Measurements from ENCODE around the gene SLC13A2.
"Not testable (repeated sequence)": the region's sequence is repeated elsewhere in the genome, so short reads cannot be mapped to it uniquely, and the experiment has no call there.

The SLC13A2 gene

DNA sequence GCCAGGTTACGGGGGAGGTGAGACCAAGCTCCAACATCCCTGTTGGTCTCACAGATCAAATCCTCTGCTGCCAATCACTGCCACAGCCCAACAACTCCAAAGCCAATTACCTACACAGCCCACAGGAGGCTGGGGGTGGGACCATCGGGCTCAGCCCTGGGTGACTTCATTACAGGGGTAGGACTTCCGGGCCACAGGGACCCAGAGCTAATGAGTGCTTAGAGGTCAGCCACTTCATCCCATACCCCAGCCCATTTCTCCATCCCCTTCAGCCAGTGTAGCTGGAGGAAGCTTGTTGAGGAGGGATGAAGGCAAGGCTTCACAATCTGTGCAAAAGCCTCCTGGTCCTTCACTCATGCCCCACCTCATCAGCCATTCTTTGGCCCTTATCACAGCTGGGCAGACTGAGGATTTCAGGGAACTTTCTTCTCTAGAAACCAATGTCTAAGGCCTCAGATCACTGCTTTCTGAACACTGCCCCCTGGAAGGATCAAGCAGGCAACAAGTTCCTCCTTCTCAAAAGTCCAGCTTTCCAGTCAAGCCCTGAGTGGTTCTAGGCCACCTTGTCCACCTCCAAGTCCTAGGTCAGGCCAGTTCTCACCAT is 38.5 kb downstream of the SLC13A2 start:
- Histone ChIP-seq H3K9ac (ENCODE audit: low read depth, low read length) (no peak overlapping the region), H3K4me3 (ENCODE audit: low read depth, low read length) (no peak overlapping the region), H3K27me3 (ENCODE audit: control insufficient read depth, insufficient read depth, low read length) (peaks cover 5% of the 10 kb centered on the region)

GRCh38 chr17:28513476-28513875 is 40.0 kb downstream of the SLC13A2 start:
- no peaks in the 10 kb centered on the region for H3K4me1 ChIP-seq (ENCODE audit: control insufficient read depth, insufficient read depth, low read length)
- H3K4me3 ChIP-seq (ENCODE audit: low read depth, low read length): no peak overlapping the region
- no peaks in the 10 kb centered on the region for H3K9me3 ChIP-seq (ENCODE audit: control insufficient read depth, insufficient read depth, low read length)
- H3K27me3 ChIP-seq (ENCODE audit: control insufficient read depth, insufficient read depth, low read length): no peaks in the 10 kb centered on the region
- H3K36me3 ChIP-seq (ENCODE audit: control insufficient read depth, insufficient read depth, low read length): no peaks in the 10 kb centered on the region
- no peak overlapping the region for H3K9ac ChIP-seq (ENCODE audit: low read depth, low read length)

More for the DNA sequence above, 38.5 kb downstream of the SLC13A2 start:
- no peaks in the 10 kb centered on the region for H3K36me3 ChIP-seq (ENCODE audit: control insufficient read depth, insufficient read depth, low read length)
- no peaks in the 10 kb centered on the region for H3K9me3 ChIP-seq (ENCODE audit: control insufficient read depth, insufficient read depth, low read length)
- peaks cover 3% of the 10 kb centered on the region for H3K4me1 ChIP-seq (ENCODE audit: control insufficient read depth, insufficient read depth, low read length)

GRCh38 chr17:28514561-28515002 is 41.1 kb downstream of the SLC13A2 start:
- Histone ChIP-seq H3K9me3 (ENCODE audit: control insufficient read depth, insufficient read depth, low read length) (no peaks in the 10 kb centered on the region), H3K4me3 (ENCODE audit: low read depth, low read length) (no peak overlapping the region), H3K36me3 (ENCODE audit: control insufficient read depth, insufficient read depth, low read length) (no peaks in the 10 kb centered on the region), H3K27me3 (ENCODE audit: control insufficient read depth, insufficient read depth, low read length) (no peaks in the 10 kb centered on the region), H3K9ac (ENCODE audit: low read depth, low read length) (no peak overlapping the region), H3K4me1 (ENCODE audit: control insufficient read depth, insufficient read depth, low read length) (no peaks in the 10 kb centered on the region)

- no peak overlapping the region for H3K9ac ChIP-seq (ENCODE audit: low read depth, low read length)
- no peaks in the 10 kb centered on the region for H3K4me1 ChIP-seq (ENCODE audit: control insufficient read depth, insufficient read depth, low read length)
- H3K4me3 ChIP-seq (ENCODE audit: low read depth, low read length): no peak overlapping the region
- no peaks in the 10 kb centered on the region for H3K27me3 ChIP-seq (ENCODE audit: control insufficient read depth, insufficient read depth, low read length)
- H3K36me3 ChIP-seq (ENCODE audit: control insufficient read depth, insufficient read depth, low read length): no peaks in the 10 kb centered on the region
- H3K9me3 ChIP-seq (ENCODE audit: control insufficient read depth, insufficient read depth, low read length): no peaks in the 10 kb centered on the region
These were observed 42.1 kb downstream of the SLC13A2 start for GRCh38 chr17:28515518-28515917.

DNA sequence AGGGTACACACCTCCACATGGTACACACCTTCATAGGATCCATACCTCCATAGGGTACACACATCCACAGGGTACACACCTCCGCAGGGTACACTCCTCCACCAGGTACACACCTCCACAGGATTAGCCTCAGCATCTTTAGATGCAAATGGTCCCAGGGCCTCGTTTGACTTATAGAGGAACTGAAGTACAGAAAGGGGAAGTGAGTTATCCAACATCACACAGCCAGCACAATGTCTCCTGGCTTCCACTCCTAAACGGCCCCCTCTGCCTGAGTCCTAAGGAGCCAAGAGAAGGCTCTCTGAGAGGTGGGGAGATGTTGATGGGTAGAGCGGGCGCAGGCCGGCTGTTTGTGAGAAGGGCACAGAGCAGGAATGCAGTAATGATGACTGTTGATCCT is 44.7 kb downstream of the SLC13A2 start:
- Histone ChIP-seq H3K27me3 (ENCODE audit: control insufficient read depth, insufficient read depth, low read length) (no peaks in the 10 kb centered on the region), H3K9ac (ENCODE audit: low read depth, low read length) (no peak overlapping the region), H3K9me3 (ENCODE audit: control insufficient read depth, insufficient read depth, low read length) (no peaks in the 10 kb centered on the region), H3K4me1 (ENCODE audit: control insufficient read depth, insufficient read depth, low read length) (no peaks in the 10 kb centered on the region), H3K4me3 (ENCODE audit: low read depth, low read length) (no peak overlapping the region), H3K36me3 (ENCODE audit: control insufficient read depth, insufficient read depth, low read length) (no peaks in the 10 kb centered on the region)

- no peaks in the 10 kb centered on the region for H3K36me3 ChIP-seq (ENCODE audit: control insufficient read depth, insufficient read depth, low read length)
- H3K27me3 ChIP-seq (ENCODE audit: control insufficient read depth, insufficient read depth, low read length): no peaks in the 10 kb centered on the region
- no peak overlapping the region for H3K9ac ChIP-seq (ENCODE audit: low read depth, low read length)
- H3K9me3 ChIP-seq (ENCODE audit: control insufficient read depth, insufficient read depth, low read length): no peaks in the 10 kb centered on the region
- H3K4me3 ChIP-seq (ENCODE audit: low read depth, low read length): no peak overlapping the region
- no peaks in the 10 kb centered on the region for H3K4me1 ChIP-seq (ENCODE audit: control insufficient read depth, insufficient read depth, low read length)
These were observed 45.1 kb downstream of the SLC13A2 start for GRCh38 chr17:28518578-28518977.

GRCh38 chr17:28519236-28519635 is 45.8 kb downstream of the SLC13A2 start:
- Histone ChIP-seq H3K9ac (ENCODE audit: low read depth, low read length) (no peak overlapping the region), H3K4me1 (ENCODE audit: control insufficient read depth, insufficient read depth, low read length) (no peaks in the 10 kb centered on the region), H3K27me3 (ENCODE audit: control insufficient read depth, insufficient read depth, low read length) (no peaks in the 10 kb centered on the region), H3K4me3 (ENCODE audit: low read depth, low read length) (no peak overlapping the region), H3K9me3 (ENCODE audit: control insufficient read depth, insufficient read depth, low read length) (no peaks in the 10 kb centered on the region), H3K36me3 (ENCODE audit: control insufficient read depth, insufficient read depth, low read length) (no peaks in the 10 kb centered on the region)

- Histone ChIP-seq H3K4me3 (ENCODE audit: low read depth, low read length) (no peak overlapping the region), H3K9ac (ENCODE audit: low read depth, low read length) (no peak overlapping the region)
These were observed 47.2 kb downstream of the SLC13A2 start for GRCh38 chr17:28520687-28521086.

GRCh38 chr17:28521311-28522085 is 48.1 kb downstream of the SLC13A2 start:
- Histone ChIP-seq H3K9ac (ENCODE audit: low read depth, low read length) (no peak overlapping the region), H3K36me3 (ENCODE audit: control insufficient read depth, insufficient read depth, low read length) (no peaks in the 10 kb centered on the region), H3K27me3 (ENCODE audit: control insufficient read depth, insufficient read depth, low read length) (no peaks in the 10 kb centered on the region)

More at GRCh38 chr17:28520687-28521086, 47.2 kb downstream of the SLC13A2 start:
- no peaks in the 10 kb centered on the region for H3K9me3 ChIP-seq (ENCODE audit: control insufficient read depth, insufficient read depth, low read length)
- no peaks in the 10 kb centered on the region for H3K4me1 ChIP-seq (ENCODE audit: control insufficient read depth, insufficient read depth, low read length)
- no peaks in the 10 kb centered on the region for H3K36me3 ChIP-seq (ENCODE audit: control insufficient read depth, insufficient read depth, low read length)
- no peaks in the 10 kb centered on the region for H3K27me3 ChIP-seq (ENCODE audit: control insufficient read depth, insufficient read depth, low read length)

GRCh38 chr17:28522281-28522680 is 48.8 kb downstream of the SLC13A2 start:
- H3K4me1 ChIP-seq (ENCODE audit: control insufficient read depth, insufficient read depth, low read length); H3K9ac ChIP-seq (ENCODE audit: low read depth, low read length); H3K9me3 ChIP-seq (ENCODE audit: control insufficient read depth, insufficient read depth, low read length); H3K27me3 ChIP-seq (ENCODE audit: control insufficient read depth, insufficient read depth, low read length); H3K36me3 ChIP-seq (ENCODE audit: control insufficient read depth, insufficient read depth, low read length); H3K4me3 ChIP-seq (ENCODE audit: low read depth, low read length): not testable (repeated sequence)

More at GRCh38 chr17:28521311-28522085, 48.1 kb downstream of the SLC13A2 start:
- Histone ChIP-seq H3K9me3 (ENCODE audit: control insufficient read depth, insufficient read depth, low read length) (no peaks in the 10 kb centered on the region), H3K4me3 (ENCODE audit: low read depth, low read length) (no peak overlapping the region), H3K4me1 (ENCODE audit: control insufficient read depth, insufficient read depth, low read length) (no peaks in the 10 kb centered on the region)

- Histone ChIP-seq H3K4me1 (ENCODE audit: control insufficient read depth, insufficient read depth, low read length) (no peaks in the 10 kb centered on the region), H3K27me3 (ENCODE audit: control insufficient read depth, insufficient read depth, low read length) (no peaks in the 10 kb centered on the region), H3K9ac (ENCODE audit: low read depth, low read length) (no peak overlapping the region)
These were observed 49.7 kb downstream of the SLC13A2 start for GRCh38 chr17:28523186-28523585.

DNA sequence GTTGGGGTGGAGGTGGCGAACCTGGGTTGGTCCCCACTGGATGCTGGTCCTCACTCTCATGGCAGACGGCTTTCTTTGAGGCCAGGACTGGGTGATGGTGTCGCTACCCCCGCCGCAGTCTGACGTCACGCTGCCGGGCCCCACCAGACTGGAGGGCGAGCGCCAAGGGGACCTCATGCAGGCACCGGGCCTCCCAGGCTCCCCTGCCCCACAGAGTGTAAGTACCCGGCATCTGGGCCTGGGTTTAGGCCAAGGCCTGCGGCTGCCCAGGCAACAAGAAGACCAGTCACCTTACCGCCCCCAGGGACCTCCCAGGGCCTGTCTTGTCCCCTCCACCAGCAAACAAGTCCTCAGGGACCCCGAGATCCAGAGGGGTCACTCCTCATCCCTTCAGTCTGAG is 50.4 kb downstream of the SLC13A2 start:
- no peak overlapping the region for H3K9ac ChIP-seq (ENCODE audit: low read depth, low read length)
- H3K4me3 ChIP-seq (ENCODE audit: low read depth, low read length): no peak overlapping the region
- no peaks in the 10 kb centered on the region for H3K9me3 ChIP-seq (ENCODE audit: control insufficient read depth, insufficient read depth, low read length)
- no peaks in the 10 kb centered on the region for H3K27me3 ChIP-seq (ENCODE audit: control insufficient read depth, insufficient read depth, low read length)
- no peaks in the 10 kb centered on the region for H3K4me1 ChIP-seq (ENCODE audit: control insufficient read depth, insufficient read depth, low read length)
- H3K36me3 ChIP-seq (ENCODE audit: control insufficient read depth, insufficient read depth, low read length): no peaks in the 10 kb centered on the region

More at GRCh38 chr17:28523186-28523585, 49.7 kb downstream of the SLC13A2 start:
- no peak overlapping the region for H3K4me3 ChIP-seq (ENCODE audit: low read depth, low read length)
- no peaks in the 10 kb centered on the region for H3K36me3 ChIP-seq (ENCODE audit: control insufficient read depth, insufficient read depth, low read length)
- H3K9me3 ChIP-seq (ENCODE audit: control insufficient read depth, insufficient read depth, low read length): no peaks in the 10 kb centered on the region

Data from iPS-15b (cell line).